Anterior cingulate cortex (tissue), 58 donors: ENCODE data around the gene HIVEP3.

Source experiments
- DNase-seq, 58 donors: peaks; one replicate each; lab custom pipeline; 2025; lab: John Stamatoyannopoulos, UW

HIVEP3 gene

GRCh38 chr1:41768583-41768982 lies 150.1 kb downstream of the HIVEP3 start:
- DNase-seq = peak in 3 of 58 donors; percentile 10 to 27 (median 23)

DNA sequence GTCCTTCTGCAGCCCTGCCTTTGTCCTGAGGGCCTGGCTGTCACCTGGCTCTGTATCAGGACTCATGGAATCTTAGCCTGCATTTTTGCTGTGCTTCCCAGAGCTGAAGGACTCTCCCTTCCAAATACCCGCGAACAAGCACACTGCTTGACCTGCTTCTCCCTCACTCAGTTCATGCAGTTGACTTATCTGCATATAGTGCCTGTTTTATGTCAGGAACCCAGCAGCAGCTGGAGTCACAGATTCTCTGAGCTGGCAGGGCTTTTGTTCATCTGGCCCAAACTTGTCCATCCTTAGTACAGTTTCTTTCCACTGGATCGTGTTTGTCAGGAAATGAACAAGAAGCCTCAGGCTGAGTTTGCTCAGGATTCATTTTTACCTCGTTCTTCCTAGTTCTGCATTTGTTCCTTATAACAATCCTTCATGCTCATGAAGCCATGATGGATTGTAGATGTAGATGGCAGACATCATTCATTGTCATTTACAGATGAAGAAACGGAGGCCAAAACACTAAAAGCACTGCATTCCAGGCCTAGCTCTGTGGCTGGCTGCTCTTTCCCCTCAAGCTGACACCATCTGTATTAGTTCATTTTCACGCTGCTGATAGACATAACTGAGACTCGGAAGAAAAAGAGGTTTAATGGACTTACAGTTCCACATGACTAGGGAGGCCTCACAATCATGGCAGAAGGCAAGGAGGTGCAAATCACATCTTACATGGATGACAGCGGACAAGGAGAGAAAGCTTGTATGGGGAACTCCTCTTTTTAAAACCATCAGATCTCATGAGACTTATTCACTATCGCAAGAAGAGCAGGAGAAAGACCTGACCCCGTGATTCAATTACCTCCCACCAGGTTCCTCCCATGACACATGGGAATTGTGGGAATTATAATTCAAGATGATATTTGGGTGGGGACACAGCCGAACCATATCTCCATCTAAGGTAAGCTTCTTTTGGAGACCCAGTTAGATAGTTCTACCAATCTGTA lies 150.9 kb downstream of the HIVEP3 start:
- no peak for DNase-seq

DNA sequence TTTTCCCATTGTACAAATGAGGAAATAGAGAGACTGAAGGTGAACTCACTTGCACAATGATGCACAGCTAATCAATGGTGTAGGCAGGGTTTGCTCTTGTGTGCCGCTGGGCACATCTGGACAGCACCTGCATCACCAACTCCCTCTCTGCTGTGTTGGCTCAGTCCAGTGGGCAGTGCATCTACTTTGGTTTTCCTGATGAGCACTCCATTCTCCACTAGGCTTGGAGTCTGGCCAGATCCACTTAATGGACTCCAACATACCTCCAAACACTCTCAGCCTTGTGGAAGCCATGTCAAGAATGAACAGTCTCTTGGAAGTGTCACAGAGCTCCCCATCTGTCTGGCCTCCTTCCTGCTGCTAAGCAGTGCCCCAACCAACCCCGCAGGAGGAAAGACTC lies 152.2 kb downstream of the HIVEP3 start:
- no peak for DNase-seq

- no peak for DNase-seq
Measured at GRCh38 chr1:41766041-41766440, 152.7 kb downstream of the HIVEP3 start.

GRCh38 chr1:41765152-41765551 lies 153.6 kb downstream of the HIVEP3 start:
- peak in 1 of 58 donors; percentile 24 for DNase-seq

GRCh38 chr1:41764656-41765055 lies 154.1 kb downstream of the HIVEP3 start:
- DNase-seq = peak in 5 of 58 donors; percentile 18 to 37 (median 26)

DNA sequence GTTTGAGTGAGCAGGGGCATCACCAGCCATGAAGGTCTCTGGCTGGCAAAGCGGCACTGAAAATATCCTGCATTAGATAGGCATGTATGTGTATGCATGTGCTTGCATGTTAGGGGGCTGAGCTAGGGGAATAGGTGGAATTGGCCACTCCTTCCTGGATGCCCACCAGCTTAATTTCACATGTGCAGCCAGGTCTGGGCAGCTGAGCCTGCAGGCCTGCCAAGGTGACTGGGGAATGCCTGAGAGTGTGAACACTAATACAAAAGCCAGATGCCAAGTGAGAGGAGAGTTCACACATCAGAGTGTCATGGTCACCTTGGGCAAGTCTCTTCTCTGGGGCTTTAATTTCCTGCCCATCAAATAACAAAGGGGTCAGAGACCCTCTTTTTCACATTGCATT lies 155.9 kb downstream of the HIVEP3 start:
- no peak for DNase-seq

GRCh38 chr1:41762251-41762650 lies 156.5 kb downstream of the HIVEP3 start:
- DNase-seq = no peak

DNA sequence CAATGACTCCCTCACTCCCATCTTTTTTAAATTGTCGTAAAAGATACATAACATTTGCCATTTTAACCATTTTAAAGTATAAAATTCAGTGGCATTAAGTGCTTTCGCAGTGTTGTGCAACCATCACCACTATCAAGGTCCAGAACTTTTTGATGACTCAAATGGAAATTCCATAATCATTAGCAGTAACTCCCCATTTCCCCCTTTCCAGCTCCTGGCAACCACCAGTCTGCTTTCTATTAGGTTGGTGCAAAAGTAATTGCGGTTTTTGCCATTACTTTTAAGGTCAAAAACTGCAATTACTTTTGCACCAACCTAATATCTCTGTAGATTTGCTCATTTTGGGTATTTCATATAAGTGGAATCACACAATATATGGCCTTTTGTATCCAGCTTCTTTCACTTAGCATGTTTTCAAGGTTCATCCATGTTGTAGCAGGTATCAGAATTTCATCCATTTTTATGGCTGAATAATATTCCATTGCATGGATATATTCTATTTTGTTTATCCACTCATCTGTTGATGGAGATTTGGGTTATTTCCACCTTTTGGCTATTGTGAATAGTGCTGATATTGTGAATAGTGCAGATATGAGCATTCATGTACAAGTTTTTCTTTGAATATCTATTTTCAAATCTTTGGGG lies 159.7 kb downstream of the HIVEP3 start:
- no peak for DNase-seq

DNA sequence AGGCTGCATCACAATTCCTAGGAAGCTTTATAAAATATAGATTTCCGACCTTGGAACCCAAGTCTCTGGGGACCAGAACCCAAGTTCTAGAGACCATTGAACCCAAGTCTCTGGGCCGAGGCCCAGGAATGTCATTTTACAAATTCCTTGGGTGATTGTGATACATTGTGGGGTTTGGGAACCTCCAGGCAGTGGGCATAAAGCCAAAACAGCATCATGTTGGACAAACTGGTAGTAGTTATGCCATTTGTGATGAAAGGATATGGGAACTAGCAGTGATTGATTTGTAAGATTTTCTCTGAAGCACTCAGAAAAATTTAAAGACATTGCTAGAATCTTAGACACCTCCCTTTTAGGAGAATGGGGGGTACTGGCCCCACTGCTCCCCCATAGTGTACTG lies 160.2 kb downstream of the HIVEP3 start:
- DNase-seq = no peak

DNA sequence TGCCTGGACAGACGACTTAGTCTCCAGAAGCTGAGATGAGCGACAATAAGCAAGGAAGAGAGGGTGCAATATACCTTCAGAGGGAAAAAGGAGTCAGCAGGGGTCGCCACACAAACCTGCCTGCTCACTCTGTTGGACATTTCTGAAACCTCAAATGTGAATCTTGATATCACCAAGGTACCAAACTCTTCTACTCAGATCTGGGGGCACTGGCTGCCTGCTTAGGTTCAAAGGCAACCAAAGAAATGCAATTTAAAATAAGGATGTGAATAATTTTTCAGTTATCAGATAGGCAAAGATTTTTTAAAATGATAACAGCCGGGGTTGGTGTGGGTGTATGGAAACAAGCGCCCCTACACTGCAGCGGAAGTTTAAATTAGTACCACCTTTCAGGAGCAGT lies 164.2 kb downstream of the HIVEP3 start:
- no peak for DNase-seq

DNA sequence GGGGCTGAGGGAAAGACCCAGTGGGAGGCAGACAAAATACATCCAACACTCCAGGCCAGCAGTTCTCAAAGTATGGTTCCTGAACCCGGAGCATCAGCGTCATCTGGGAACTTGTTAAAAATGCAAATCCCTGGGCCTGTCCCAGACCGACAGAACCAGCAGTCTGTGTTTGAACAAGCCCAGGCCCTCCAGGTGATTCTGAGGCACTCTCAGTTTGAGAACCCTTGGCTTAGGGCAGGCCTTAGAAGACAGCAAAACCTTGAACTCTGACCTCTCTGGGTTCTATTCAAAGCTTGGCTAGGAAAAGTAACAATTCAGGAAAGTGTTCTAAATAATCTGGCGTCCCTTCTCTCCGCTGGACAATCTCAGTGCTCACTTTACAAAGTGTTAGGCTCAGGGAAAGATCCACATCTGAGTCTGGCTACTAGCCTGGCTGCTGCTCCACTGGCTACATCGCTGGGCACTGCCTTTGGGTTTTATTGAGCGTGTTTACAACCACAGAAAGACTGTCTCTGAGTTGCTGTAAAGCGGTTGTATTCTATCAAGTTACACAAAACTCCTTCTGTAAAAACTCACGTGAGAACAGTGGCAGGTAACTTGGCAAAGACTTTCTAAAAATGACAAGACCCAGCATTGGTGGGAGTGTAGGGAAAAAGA lies 166.1 kb downstream of the HIVEP3 start:
- no peak for DNase-seq

- peak in 3 of 58 donors; percentile 10 to 26 (median 12) for DNase-seq
Measured at GRCh38 chr1:41751804-41752513, 166.8 kb downstream of the HIVEP3 start.

- DNase-seq = no peak
Measured at GRCh38 chr1:41749991-41750745, 168.6 kb downstream of the HIVEP3 start.

- no peak for DNase-seq
Measured at GRCh38 chr1:41745022-41745421, 173.7 kb downstream of the HIVEP3 start.

GRCh38 chr1:41743366-41743765 lies 175.4 kb downstream of the HIVEP3 start:
- DNase-seq = no peak

DNA sequence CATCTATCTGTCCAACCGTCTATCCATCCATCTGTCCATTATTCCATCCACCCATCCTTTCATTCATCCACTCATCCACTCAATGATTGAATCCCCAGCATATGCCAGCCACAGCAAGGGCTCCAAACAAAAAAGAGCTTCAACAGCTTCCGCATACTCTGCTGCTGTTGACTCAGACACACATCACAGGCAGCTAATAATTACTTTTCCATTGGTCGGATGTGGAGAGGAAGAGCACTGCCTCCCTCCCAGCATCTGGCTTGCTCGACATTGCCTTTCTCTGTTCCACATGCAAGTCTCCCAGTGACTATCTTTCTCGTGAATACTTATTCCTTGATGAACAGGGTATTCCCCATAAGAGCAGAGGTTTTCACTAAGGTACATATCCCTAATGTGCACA lies 176.5 kb downstream of the HIVEP3 start:
- DNase-seq = peak in 2 of 58 donors; percentile 18 to 31

DNA sequence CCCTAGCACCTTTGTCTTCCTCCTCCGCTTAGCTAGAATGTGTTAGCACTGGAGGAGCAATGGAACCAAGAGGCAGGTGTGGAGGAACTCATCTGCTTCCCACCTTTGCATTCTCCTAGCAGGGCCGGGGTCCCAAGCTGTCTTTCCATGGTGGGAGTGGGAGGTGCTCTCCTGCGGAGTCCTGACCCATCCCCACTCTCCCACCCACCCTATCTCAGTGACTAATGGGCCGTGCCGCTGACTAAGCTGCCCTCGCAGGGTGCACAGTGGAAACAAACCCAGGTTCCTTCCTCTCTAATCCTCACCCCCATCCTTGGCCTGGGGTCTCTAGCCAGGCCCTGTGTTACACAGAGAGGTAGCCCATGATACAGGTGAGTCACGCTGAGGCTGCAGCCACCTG lies 177.5 kb downstream of the HIVEP3 start:
- DNase-seq = no peak

- DNase-seq = no peak
Measured at GRCh38 chr1:41740630-41741239, 178.0 kb downstream of the HIVEP3 start.
